ENCODE measurements around the gene GABARAP.

Gene GABARAP

GRCh38 chr17:7260151-7260550 is 17.9 kb upstream of the GABARAP start:
- TF ChIP-seq CTCF (IDR thresholded peaks at IDR 0.05; ENCODE audit: low read depth, low read length), result no peak
- DNase-seq (ENCODE audit: extremely low read depth, low read depth), result no peak

- no peak for TF ChIP-seq CTCF (IDR thresholded peaks at IDR 0.05; ENCODE audit: low read depth, low read length)
- no peak for DNase-seq (ENCODE audit: extremely low read depth, low read depth)
These were observed 17.3 kb upstream of the GABARAP start for GRCh38 chr17:7259555-7259889.

GRCh38 chr17:7258731-7259554 is 16.7 kb upstream of the GABARAP start:
- no peak for TF ChIP-seq CTCF (IDR thresholded peaks at IDR 0.05; ENCODE audit: low read depth, low read length)
- DNase-seq (ENCODE audit: extremely low read depth, low read depth), result no peak

GRCh38 chr17:7256766-7257456 is 14.7 kb upstream of the GABARAP start:
- TF ChIP-seq CTCF (IDR thresholded peaks at IDR 0.05; ENCODE audit: low read depth, low read length), result no peak

DNA sequence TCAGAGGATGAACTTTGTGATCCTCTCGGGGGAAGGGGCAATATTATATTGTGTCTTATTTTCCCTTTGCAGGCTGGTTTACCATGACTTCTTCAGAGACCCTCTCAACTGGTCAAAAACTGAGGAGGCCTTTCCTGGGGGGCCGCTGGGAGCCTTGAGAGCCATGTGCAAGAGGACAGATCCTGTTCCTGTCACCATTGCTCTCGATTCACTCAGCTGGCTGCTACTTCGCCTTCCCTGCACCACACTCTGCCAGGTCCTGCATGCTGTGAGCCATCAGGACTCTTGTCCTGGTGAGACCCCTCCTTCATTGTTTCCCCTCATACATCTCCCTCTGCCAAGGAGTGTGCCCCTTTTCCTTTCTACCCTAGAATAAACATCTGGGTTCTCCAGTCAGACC is 12.3 kb upstream of the GABARAP start:
- TF ChIP-seq CTCF (IDR thresholded peaks at IDR 0.05; ENCODE audit: low read depth, low read length), result no peak

More at GRCh38 chr17:7256766-7257456, 14.7 kb upstream of the GABARAP start:
- DNase-seq (ENCODE audit: extremely low read depth, low read depth), result no peak

GRCh38 chr17:7253082-7253481 is 10.8 kb upstream of the GABARAP start:
- DNase-seq (ENCODE audit: extremely low read depth, low read depth), result no peak
- no peak for TF ChIP-seq CTCF (IDR thresholded peaks at IDR 0.05; ENCODE audit: low read depth, low read length)

More for the DNA sequence above, 12.3 kb upstream of the GABARAP start:
- no peak for DNase-seq (ENCODE audit: extremely low read depth, low read depth)

Data from AG09319 (cell line).